ENCODE measurements around the gene STAT6. TPM values are rescaled to one million over a fixed set of nuclear protein-coding genes. Genes with fewer than 3 reads are reported as not detected.

STAT6 gene
- total RNA-seq, 2 experiments from 2014 or later = 127 to 128 TPM

DNA sequence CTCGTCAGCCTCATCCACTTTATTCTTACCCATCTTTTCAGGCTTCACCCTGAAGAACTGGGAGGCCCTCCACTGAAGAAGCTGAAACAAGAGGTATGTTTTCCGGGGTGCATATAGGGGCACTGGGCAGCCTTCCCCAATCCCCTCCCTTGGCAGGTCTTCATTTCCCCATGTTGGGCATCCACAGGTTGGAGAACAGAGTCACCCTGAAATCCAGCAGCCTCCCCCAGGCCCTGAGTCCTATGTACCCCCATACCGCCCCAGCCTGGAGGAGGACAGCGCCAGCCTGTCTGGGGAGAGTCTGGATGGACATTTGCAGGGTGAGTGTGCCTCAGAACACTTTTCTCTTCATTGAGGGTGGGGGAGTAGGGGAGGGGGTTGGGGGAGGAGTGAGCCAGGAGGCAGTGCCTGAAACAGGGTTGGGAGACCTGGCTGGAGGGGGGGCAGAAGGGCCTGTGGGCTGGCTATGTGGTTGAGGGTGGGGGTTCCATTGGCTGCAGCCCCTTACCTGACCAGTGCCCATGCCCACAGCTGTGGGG lies 18.2 kb downstream of the STAT6 start:
- peaks cover 35% of the 10 kb centered on the region for H3K36me3 Mint-ChIP-seq (ENCODE audit: low read depth)
- no peak overlapping the region for H3K4me3 Mint-ChIP-seq
- no peaks in the 10 kb centered on the region for H3K9me3 Mint-ChIP-seq
- peak overlapping the region; percentile 16 for H3K27ac Mint-ChIP-seq
- DNase-seq = no peak
- ChIA-PET POLR2A (interaction anchor here (1.5 to 14.8 kb wide), 5 partner anchors 14 to 24 kb away, joined by 3 to 247 read pairs (median 14); partner anchors contain the start of genes NEMP1 and STAT6), CTCF (interaction anchor here (1.1 to 8.7 kb wide), 8 partner anchors 14 to 85 kb away, joined by 3 to 91 read pairs (median 8); partner anchors contain the start of genes NEMP1 and STAT6)
- peaks cover 44% of the 10 kb centered on the region for H3K4me1 Mint-ChIP-seq
- no peaks in the 10 kb centered on the region for H3K27me3 Mint-ChIP-seq

DNA sequence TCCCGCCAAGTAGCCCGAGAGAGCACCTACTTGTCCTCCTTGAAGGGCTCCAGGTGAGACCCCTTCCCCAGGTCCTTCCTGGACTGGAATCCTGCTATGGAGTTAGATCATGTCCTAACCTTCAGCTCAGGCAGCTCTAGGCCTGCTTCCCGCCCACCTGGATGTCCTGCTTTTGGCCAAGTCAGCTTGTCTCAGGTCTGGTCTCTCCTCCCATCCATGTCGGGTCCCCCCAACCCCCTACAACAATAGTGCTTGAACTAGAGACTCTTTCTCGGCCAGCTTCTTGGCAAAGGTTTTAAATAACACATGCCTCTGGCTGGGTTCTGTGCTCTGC lies 18.7 kb downstream of the STAT6 start:
- peaks cover 47% of the 10 kb centered on the region for H3K4me1 Mint-ChIP-seq
- H3K27ac Mint-ChIP-seq = peak overlapping the region; percentile 26
- H3K4me3 Mint-ChIP-seq = no peak overlapping the region
- peaks cover 35% of the 10 kb centered on the region for H3K36me3 Mint-ChIP-seq (ENCODE audit: low read depth)
- no peaks in the 10 kb centered on the region for H3K27me3 Mint-ChIP-seq
- no peak for DNase-seq
- POLR2A ChIA-PET = interaction anchor here (1.5 to 14.8 kb wide), 5 partner anchors 14 to 27 kb away, joined by 3 to 247 read pairs (median 14); partner anchors contain the start of genes NEMP1 and STAT6
- CTCF ChIA-PET = interaction anchor here (1.4 to 8.7 kb wide), 7 partner anchors 14 to 84 kb away, joined by 4 to 91 read pairs (median 9); partner anchors contain the start of genes NEMP1 and STAT6
- H3K9me3 Mint-ChIP-seq = no peaks in the 10 kb centered on the region

DNA sequence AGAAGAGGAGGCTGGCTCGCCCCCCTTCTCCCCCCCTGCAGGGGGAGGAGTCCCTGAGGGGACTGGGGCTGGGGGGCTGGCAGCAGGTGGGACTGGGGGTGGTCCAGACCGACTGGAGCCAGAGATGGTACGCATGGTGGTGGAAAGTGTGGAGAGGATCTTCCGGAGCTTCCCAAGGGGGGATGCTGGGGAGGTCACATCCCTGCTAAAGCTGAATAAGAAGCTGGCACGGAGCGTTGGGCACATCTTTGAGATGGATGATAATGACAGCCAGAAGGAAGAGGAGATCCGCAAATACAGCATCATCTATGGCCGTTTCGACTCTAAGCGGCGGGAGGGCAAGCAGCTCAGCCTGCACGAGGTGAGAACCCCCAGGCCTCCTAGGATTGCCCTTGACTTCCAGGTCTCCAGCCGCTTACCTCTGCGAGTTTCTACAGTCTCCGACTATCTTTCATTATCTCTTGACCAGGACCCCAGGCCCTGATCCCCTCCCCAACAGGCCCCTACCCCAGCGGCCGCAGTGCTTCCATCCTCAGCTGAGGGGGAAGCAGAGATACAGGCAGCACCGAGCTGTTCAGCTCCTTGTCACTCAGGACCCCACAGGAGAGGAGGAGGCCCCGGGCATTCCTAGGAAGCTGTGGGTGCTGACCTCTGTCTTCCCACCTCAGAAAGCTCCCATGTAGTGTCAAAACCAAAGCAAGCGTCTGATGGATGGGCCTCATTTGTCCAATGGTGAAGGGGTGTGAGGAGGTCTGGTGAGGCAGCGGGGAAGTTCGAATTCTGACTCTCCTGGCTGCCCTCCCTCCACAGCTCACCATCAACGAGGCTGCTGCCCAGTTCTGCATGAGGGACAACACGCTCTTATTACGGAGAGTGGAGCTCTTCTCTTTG lies 19.3 kb downstream of the STAT6 start:
- no peaks in the 10 kb centered on the region for H3K27me3 Mint-ChIP-seq
- ChIA-PET POLR2A (interaction anchor here (0.6 to 14.8 kb wide), 6 partner anchors 13 to 26 kb away, joined by 3 to 247 read pairs (median 10); partner anchors contain the start of genes NEMP1 and STAT6), CTCF (interaction anchor here (1.4 to 8.7 kb wide), 7 partner anchors 13 to 84 kb away, joined by 4 to 91 read pairs (median 9); partner anchors contain the start of genes NEMP1 and STAT6)
- peaks cover 49% of the 10 kb centered on the region for H3K4me1 Mint-ChIP-seq
- peaks cover 30% of the 10 kb centered on the region for H3K36me3 Mint-ChIP-seq (ENCODE audit: low read depth)
- H3K27ac Mint-ChIP-seq = no peak overlapping the region
- H3K4me3 Mint-ChIP-seq = no peak overlapping the region
- DNase-seq = no peak
- H3K9me3 Mint-ChIP-seq = no peaks in the 10 kb centered on the region

DNA sequence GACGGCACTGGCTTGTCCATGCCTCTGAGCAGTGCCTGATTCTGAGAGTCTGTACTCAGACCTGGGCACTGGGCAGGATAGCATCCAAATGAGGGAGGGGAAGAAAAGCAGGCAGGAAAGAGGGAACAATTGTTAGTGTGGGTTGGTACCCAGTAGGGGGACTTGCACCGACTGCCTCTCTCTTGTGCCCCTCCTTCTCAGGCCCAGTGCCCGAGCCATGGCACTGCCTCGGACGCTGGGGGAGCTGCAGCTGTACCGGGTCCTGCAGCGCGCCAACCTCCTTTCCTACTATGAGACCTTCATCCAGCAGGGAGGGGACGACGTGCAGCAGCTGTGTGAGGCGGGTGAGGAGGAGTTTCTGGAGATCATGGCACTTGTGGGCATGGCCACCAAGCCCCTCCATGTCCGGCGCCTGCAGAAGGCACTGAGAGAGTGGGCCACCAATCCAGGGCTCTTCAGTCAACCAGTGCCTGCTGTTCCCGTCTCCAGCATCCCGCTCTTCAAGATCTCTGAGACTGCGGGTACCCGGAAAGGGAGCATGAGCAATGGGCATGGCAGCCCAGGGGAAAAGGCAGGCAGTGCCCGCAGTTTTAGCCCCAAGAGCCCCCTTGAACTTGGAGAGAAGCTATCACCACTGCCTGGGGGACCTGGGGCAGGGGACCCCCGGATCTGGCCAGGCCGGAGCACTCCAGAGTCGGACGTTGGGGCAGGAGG lies 20.1 kb downstream of the STAT6 start:
- Mint-ChIP-seq H3K4me1 (peaks cover 57% of the 10 kb centered on the region), H3K27ac (no peak overlapping the region), H3K9me3 (no peaks in the 10 kb centered on the region), H3K27me3 (no peaks in the 10 kb centered on the region), H3K36me3 (ENCODE audit: low read depth) (peaks cover 24% of the 10 kb centered on the region), H3K4me3 (peak overlapping the region; percentile 31)
- ChIA-PET CTCF (interaction anchor here (1.1 to 8.7 kb wide), 8 partner anchors 12 to 152 kb away, joined by 4 to 91 read pairs (median 8); partner anchors contain the start of genes NEMP1 and STAT6), POLR2A (interaction anchor here (0.6 to 14.8 kb wide), 7 partner anchors 8 to 25 kb away, joined by 3 to 247 read pairs (median 14); partner anchors contain the start of genes NEMP1 and STAT6)
- DNase-seq = no peak

DNA sequence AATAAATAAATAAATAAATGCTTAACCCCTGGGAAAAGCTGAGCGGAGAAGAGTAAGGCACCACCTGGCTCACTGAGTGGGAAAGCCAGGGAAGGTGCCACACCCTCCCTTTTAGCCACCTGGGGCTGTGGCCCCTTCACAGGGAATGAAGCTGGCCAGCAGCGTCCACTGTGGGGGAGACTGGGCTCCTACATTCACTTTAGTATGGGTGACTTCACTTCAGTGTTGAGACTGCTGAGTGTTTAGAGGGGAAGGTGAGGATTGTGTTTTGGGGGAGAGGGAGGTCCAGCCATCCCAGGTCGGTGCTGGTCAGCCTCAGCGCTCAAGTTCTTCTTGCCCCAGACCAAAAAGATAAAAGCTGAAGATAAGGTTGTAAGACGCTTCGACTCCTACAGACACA lies 20.7 kb downstream of the STAT6 start:
- Mint-ChIP-seq H3K4me1 (peaks cover 63% of the 10 kb centered on the region), H3K9me3 (no peaks in the 10 kb centered on the region), H3K36me3 (ENCODE audit: low read depth) (peaks cover 18% of the 10 kb centered on the region), H3K4me3 (peak overlapping the region; percentile 31), H3K27ac (no peak overlapping the region), H3K27me3 (no peaks in the 10 kb centered on the region)
- DNase-seq = no peak
- ChIA-PET POLR2A (interaction anchor here (0.7 to 14.8 kb wide), 5 partner anchors 9 to 365 kb away, joined by 3 to 247 read pairs (median 33); partner anchors contain the start of genes NEMP1 and STAT6), CTCF (interaction anchor here (0.9 to 8.7 kb wide), 5 partner anchors 11 to 153 kb away, joined by 3 to 91 read pairs (median 8); partner anchors contain the start of genes NEMP1 and STAT6)

DNA sequence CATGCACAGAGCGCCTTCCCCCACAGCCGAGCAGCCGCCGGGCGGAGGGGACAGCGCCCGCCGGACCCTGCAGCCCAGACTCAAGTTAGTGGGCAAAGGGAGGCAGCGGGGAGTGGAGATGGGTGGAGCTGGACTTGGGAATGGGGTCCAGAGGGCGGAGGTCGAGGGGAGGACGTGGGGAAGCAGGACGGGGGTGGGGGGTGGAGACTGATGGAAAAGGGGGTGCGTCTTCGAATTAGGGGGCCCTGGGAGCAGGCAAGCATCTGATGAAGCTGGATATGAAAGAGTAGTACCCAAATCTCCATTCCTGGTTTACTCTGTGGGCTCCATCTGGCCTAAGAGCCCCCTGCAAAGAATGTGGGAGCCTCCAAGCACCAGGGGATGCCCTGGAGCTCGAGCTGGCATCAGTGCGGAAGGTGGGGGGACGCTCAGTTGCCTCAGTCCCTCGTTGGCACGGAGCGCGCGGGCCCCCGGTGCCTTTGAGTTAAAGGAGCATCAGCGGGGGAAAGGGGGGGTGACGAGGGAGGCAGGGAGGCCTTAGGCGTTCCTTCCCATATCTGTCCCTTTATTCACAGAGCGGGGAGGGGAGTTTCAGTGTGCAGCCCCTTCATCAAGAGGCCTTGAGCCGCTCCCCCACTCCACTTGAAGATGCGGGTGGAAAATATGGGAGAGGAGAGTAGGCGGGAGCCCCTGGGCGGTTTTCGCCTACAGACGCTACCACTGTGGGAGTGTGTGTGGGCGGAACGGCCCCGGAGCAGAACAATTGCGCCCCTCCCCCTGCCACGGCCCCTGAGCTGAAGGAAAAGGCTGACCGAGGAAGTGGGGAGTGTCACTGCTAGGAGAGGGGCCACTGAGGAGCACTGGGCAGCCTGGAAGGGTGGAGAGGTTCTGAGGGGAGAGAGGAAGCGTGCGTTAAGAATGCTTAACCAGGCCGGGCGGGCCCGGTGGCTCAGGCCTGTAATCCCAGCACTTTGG lies 21.6 kb downstream of the STAT6 start:
- peak; percentile 45 for DNase-seq
- H3K4me3 Mint-ChIP-seq = peak overlapping the region; percentile 81
- H3K27me3 Mint-ChIP-seq = no peaks in the 10 kb centered on the region
- peaks cover 17% of the 10 kb centered on the region for H3K36me3 Mint-ChIP-seq (ENCODE audit: low read depth)
- no peak overlapping the region for H3K27ac Mint-ChIP-seq
- H3K9me3 Mint-ChIP-seq = no peaks in the 10 kb centered on the region
- peaks cover 68% of the 10 kb centered on the region for H3K4me1 Mint-ChIP-seq
- POLR2A ChIA-PET = interaction anchor here (0.7 to 14.8 kb wide), 6 partner anchors 10 to 364 kb away, joined by 3 to 247 read pairs (median 20); partner anchors contain the start of genes NEMP1 and STAT6
- CTCF ChIA-PET = interaction anchor here (0.9 to 8.7 kb wide), 5 partner anchors 10 to 154 kb away, joined by 3 to 91 read pairs (median 8); partner anchors contain the start of genes NEMP1 and STAT6

DNA sequence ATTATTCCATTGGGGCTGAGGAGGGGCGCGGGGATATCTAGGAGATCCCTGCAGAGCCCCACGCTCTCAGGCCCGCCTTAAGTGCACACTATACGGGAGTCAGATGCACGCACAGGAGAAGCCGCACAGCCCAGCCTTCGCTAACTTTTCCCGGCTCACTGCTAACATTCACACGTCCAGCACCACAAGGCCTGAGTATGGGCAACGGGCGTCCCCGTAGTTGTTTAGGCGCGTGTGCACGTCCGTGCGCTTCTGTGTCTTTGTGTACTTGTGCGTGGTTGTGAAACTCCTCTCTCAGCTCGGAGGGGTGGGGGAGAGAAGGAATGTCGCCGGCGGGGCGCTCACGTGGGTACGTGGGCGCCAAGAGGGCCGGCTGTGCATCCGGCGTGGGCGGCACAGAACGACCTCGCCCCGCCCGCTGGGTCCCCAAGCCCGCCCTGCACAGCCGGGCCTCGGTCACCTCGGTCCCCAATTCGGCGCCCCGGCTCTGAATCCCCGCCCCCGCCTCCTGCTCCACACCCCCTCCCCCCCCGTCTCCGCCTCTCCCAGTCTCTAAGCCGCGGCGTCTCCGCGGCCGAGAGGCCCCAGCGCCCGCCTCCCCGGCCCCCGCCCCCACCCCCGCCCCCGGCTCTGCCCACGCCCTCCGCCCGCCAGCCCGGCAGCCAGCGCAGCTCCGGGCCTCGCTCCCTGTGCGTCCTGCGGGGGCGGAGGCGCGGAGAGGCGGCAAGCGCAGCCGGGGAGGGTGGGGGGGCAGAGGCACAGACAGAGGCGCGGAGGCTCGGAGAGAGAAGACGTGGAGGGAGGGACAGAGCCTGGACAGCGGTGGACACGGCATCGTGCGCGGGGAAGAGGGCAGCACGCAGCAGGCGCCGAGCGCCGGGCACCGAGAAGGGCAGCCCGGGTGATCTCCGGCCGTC lies 22.6 kb downstream of the STAT6 start, which contains the start of gene NAB2:
Gene NAB2, plus strand, starts transcription at position 761 of the 917 bp plus-strand sequence. CDS start 158 bp downstream, outside the sequence.
- POLR2A ChIA-PET = interaction anchor here (0.6 to 14.8 kb wide), 6 partner anchors 10 to 1115 kb away, joined by 3 to 247 read pairs (median 20); partner anchors contain the start of genes NEMP1, RAB5B and STAT6
- H3K27me3 Mint-ChIP-seq = no peaks in the 10 kb centered on the region
- H3K4me1 Mint-ChIP-seq = peaks cover 64% of the 10 kb centered on the region
- peaks cover 15% of the 10 kb centered on the region for H3K36me3 Mint-ChIP-seq (ENCODE audit: low read depth)
- peak; percentile 96 for DNase-seq
- H3K27ac Mint-ChIP-seq = peak within 1 kb of the TSS; percentile 90
- peak within 1 kb of the TSS; percentile 89 for H3K4me3 Mint-ChIP-seq
- CTCF ChIA-PET = interaction anchor here (1.9 to 8.7 kb wide), 3 partner anchors 9 to 23 kb away, joined by 8 to 91 read pairs (median 28); partner anchors contain the start of genes NEMP1 and STAT6
- no peaks in the 10 kb centered on the region for H3K9me3 Mint-ChIP-seq

DNA sequence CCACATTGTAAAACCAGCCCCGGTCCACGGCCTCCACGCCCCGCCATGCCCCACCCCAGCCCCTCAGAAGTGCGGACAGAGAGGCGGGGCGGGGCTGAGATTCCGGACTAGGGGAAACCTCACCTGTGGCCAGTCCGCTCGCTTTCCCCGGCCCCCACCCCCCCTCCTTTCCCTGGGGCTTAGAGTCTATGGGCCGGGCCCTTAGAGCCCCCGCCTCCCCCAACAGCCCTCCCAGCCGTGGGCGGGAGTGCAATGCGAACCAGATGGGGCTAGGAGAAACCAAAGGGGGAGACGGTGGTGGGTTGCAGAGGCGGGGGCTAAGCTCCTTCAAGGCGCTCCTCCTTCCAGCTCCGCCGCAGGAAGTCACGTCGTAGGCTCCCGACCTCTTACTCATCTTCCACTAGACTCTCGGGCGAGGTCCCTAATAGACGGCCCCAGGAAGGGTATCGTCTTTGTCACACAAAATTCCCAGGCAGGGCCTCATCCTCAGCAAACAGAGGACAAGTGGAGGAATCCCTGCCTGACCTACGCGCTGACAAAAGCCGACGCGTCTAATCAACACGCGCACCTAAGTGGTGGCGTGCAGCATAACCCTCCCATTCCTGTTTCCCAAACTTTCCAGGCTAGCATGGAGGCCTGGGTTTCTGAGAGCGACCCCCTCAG lies 23.3 kb downstream of the STAT6 start:
- POLR2A ChIA-PET = interaction anchor here (0.6 to 14.8 kb wide), 6 partner anchors 9 to 1114 kb away, joined by 3 to 247 read pairs (median 18); partner anchors contain the start of genes NEMP1, RAB5B and STAT6
- peak; percentile 72 for DNase-seq
- Mint-ChIP-seq H3K36me3 (ENCODE audit: low read depth) (peaks cover 13% of the 10 kb centered on the region), H3K9me3 (no peaks in the 10 kb centered on the region), H3K27ac (peak overlapping the region; percentile 90), H3K4me1 (peaks cover 57% of the 10 kb centered on the region), H3K4me3 (peak overlapping the region; percentile 89), H3K27me3 (no peaks in the 10 kb centered on the region)
- CTCF ChIA-PET = interaction anchor here (1.0 to 8.7 kb wide), 3 partner anchors 9 to 24 kb away, joined by 4 to 91 read pairs (median 28); partner anchors contain the start of gene STAT6

DNA sequence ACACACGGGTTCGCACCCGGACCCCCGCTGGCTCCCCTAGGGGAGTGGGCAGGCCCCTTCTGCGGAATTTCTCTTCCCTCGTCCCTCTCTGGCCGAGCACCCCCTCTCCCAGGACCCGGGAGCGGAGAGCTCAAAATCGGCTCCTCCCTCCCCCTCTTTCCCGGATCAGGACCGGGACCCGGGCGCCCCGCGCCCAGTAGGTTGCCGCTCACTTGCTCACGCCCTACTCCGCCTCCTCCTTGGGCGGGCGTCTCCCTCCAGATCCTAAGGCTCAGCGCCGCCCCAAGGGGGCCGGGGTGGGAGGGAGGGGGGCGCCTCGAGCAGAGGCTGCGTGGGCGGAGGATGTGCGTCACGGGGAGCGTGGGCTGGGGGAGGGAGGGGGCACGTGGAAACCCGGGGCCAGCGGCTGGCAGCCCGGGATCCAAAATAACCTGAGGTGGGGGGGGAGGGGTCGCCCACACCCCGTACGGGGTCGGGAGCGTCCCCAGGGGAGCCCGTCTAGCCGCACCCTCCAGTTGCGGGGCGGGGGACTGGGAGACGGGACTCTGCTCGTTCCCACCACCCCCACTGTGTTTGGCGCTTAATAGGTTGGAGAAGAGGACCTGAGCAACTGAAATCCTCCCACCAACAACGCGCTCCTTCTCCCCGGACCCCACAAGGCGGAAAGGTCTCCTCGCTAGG lies 24.0 kb downstream of the STAT6 start:
- no peaks in the 10 kb centered on the region for H3K9me3 Mint-ChIP-seq
- no peaks in the 10 kb centered on the region for H3K27me3 Mint-ChIP-seq
- H3K4me1 Mint-ChIP-seq = peaks cover 52% of the 10 kb centered on the region
- peak; percentile 84 for DNase-seq
- H3K27ac Mint-ChIP-seq = peak overlapping the region; percentile 90
- H3K36me3 Mint-ChIP-seq (ENCODE audit: low read depth) = peaks cover 13% of the 10 kb centered on the region
- H3K4me3 Mint-ChIP-seq = peak overlapping the region; percentile 89
- POLR2A ChIA-PET = interaction anchor here (1.0 to 14.8 kb wide), 8 partner anchors 8 to 400 kb away, joined by 3 to 247 read pairs (median 4); partner anchors contain the start of genes NACA, NEMP1 and STAT6
- CTCF ChIA-PET = interaction anchor here (1.0 to 8.7 kb wide), 3 partner anchors 8 to 25 kb away, joined by 4 to 91 read pairs (median 28); partner anchors contain the start of gene STAT6

All from activated CD4-positive, alpha-beta memory T cell treated with anti-CD3 and anti-CD28 coated beads, Interleukin-2, amount 10 ng/mL, durations not matched to agents 7 days and 5 days (primary cell).